Stomach (tissue), 9 donors: ENCODE results near the gene CASQ1. TPM values are rescaled to one million over a fixed set of nuclear protein-coding genes. Genes with fewer than 3 reads are reported as not detected.

Source experiments
- DNase-seq, 2 donors: peaks; one replicate each; pipeline versions ENCODE4 v3.0.0 to v3.0.0-alpha.2; 2013 to 2019
- H3K27ac ChIP-seq, 5 donors: fragments of 200-600 bp in 4 of 5; sonication (generic) in 4 of 5; one replicate each; pipeline ENCODE4 v1.5.1; 2013 to 2019; ENCODE audit warnings: mild to moderate bottlenecking in 1 of 5, moderate library complexity in 1 of 5
- H3K27me3 ChIP-seq, 3 donors: fragments of 200-600 bp; sonication (generic); one replicate each; pipeline ENCODE4 v1.5.1; 2017 to 2019; ENCODE audit warnings: mixed run types in 1 of 3
- H3K36me3 ChIP-seq, 4 donors: fragments of 200-600 bp; sonication (generic); 1 replicate in 3 of 4; 2 replicates in 1 of 4; pipeline ENCODE4 v1.5.1; 2016 to 2019
- H3K4me1 ChIP-seq, 4 donors: fragments of 200-600 bp; sonication (generic); one replicate each; pipeline ENCODE4 v1.5.1; 2016 to 2019
- H3K4me3 ChIP-seq, 4 donors: fragments of 200-600 bp; sonication (generic) in 3 of 4; one replicate each; pipeline ENCODE4 v1.5.1; 2016 to 2019; ENCODE audit warnings: mild to moderate bottlenecking in 1 of 4
- H3K9me3 ChIP-seq, 4 donors: fragments of 200-600 bp; sonication (generic); one replicate each; pipeline ENCODE4 v1.5.1; 2016 to 2019
- EP300 ChIP-seq: sonication (generic); formaldehyde crosslinking; IDR thresholded peaks from one replicate; pipeline ENCODE4 v1.6.1; 2017; ENCODE audit warnings: antibody characterized with exemption
- POLR2A ChIP-seq, 4 donors: fragments of 450-650 bp; IDR thresholded peaks; one replicate each; pipeline ENCODE4 v1.6.1; 2016; ENCODE audit warnings: antibody characterized with exemption in 4 of 4, control low read depth in 2 of 4, mild to moderate bottlenecking in 1 of 4, moderate library complexity in 1 of 4
- POLR2AphosphoS5 ChIP-seq, 3 donors: sonication (generic); formaldehyde crosslinking; IDR thresholded peaks; one replicate each; pipeline ENCODE4 v1.6.1; 2016; ENCODE audit warnings: antibody characterized with exemption in 3 of 3
- WGBS, 5 donors: extraction: QIAGEN DNeasy Blood & Tissue Kit in 3 of 5; methylation state at CpG; one replicate each; pipeline versions ENCODE4 v1.1.5 to v1.1.7; 2013 to 2018; 5-methylcytosine and 5-hydroxymethylcytosine counted together
- intact Hi-C: fragments of 100-400 bp; cut with DNase I; formaldehyde crosslinking; loops from one replicate; pipeline ENCODE4 v1.15.1; 2023; ENCODE audit warnings: low total_unique reads
- polyA plus RNA-seq, 3 donors: library from polyadenylated mRNA; stranded (reverse); fragments of 200-250 nt; gene quantifications; one replicate each; pipeline ENCODE4 v1.2.3, GENCODE V29; 2013
- total RNA-seq, 5 donors: library from RNA; depleted of rRNA; stranded (reverse); fragments of >200 nt; gene quantifications; one replicate each; pipeline versions ENCODE4 v1.1.0 to v1.2.3, GENCODE V29; 2014 to 2016
- TF ChIP-seq, protein P1 (sequence below), 7 experiments: fragments of 450-650 bp in 4 of 7; fragments of 200-600 bp in 3 of 7; sonication (generic) in 3 of 7; IDR thresholded peaks; one replicate each; pipeline ENCODE4 v1.5.1; 2016 to 2019; ENCODE audit warnings: antibody characterized with exemption in 7 of 7, control low read depth in 2 of 7, mild to moderate bottlenecking in 1 of 7
- donor health status: healthy with polysubstance abuse.
- donor health status: Bipolar disorder and iron deficiency.
- donor health status: healthy.

The CASQ1 gene
- total and polyA plus RNA-seq, 8 donors: 0.48 to 0.61 (median 0.55) TPM; not detected in 5

DNA sequence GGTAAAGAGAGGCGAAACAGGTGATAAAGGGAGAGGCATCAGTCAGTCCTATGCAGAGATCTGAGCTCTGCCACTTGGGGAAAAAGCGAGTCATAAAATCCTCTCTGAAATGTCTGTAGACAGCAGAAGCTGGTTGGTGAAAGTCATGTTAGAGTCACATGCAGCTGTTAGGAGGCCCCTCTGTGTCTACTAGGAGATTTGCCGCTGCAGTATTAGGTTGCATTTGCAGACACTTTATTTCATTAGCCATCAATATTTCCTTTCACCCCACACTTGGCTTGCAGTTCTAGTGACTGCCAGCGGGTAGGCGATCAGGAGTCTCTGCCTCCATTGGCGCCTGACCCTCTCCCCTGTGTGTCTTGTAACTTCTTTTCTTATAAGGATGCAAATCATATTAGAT lies 22.8 kb upstream of the CASQ1 start:
- Histone ChIP-seq H3K4me3 (no peak overlapping the region), H3K27me3 (peaks cover 0 to 19% (median 0%) of the 10 kb centered on the region in 3 donors), H3K9me3 (no peaks in the 10 kb centered on the region), H3K27ac (no peak overlapping the region), H3K4me1 (no peaks in the 10 kb centered on the region), H3K36me3 (no peaks in the 10 kb centered on the region)
- DNase-seq: no peak
- whole genome bisulfite sequencing, 5 donors: 86 to 94% (median 88%) methylated on average over 6 of the region's 6 CpGs
- no peak for TF ChIP-seq POLR2A (IDR thresholded peaks at IDR 0.05)
- TF ChIP-seq POLR2AphosphoS5 (IDR thresholded peaks at IDR 0.05): no peak
- intact Hi-C loops: no loop called here

DNA sequence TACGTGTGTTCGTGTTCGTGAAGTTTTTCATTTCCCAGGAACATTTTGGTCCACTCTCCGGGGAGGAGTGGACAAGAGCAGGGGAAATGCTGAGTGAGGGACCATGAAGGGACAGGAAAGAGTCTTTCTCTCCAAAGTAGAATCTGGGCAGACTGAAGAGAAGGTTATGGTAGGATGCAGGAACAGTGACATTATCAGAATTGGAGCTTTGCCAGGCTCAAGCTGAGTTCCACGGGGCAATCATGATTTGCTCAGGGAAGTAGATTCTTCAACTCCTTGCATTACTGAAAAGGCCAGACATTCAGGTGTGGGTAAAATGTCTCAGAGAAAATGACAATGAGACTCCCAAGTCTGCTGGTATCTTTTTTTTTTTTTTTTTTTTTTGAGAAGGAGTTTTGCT lies 22.4 kb upstream of the CASQ1 start:
- H3K27ac ChIP-seq: no peak overlapping the region
- H3K4me1 ChIP-seq: no peaks in the 10 kb centered on the region
- TF ChIP-seq POLR2AphosphoS5 (IDR thresholded peaks at IDR 0.05) (no peak), POLR2A (IDR thresholded peaks at IDR 0.05) (no peak), EP300 (no peak)
- TF ChIP-seq, protein P1, sequence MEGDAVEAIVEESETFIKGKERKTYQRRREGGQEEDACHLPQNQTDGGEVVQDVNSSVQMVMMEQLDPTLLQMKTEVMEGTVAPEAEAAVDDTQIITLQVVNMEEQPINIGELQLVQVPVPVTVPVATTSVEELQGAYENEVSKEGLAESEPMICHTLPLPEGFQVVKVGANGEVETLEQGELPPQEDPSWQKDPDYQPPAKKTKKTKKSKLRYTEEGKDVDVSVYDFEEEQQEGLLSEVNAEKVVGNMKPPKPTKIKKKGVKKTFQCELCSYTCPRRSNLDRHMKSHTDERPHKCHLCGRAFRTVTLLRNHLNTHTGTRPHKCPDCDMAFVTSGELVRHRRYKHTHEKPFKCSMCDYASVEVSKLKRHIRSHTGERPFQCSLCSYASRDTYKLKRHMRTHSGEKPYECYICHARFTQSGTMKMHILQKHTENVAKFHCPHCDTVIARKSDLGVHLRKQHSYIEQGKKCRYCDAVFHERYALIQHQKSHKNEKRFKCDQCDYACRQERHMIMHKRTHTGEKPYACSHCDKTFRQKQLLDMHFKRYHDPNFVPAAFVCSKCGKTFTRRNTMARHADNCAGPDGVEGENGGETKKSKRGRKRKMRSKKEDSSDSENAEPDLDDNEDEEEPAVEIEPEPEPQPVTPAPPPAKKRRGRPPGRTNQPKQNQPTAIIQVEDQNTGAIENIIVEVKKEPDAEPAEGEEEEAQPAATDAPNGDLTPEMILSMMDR (IDR thresholded peaks at IDR 0.05): no peak
- intact Hi-C loops: no loop called here
- WGBS, 5 donors: 64 to 77% (median 69%) methylated on average over 5 of the region's 5 CpGs
- no peak overlapping the region for H3K4me3 ChIP-seq
- H3K27me3 ChIP-seq: peaks cover 0 to 19% (median 0%) of the 10 kb centered on the region in 3 donors
- H3K9me3 ChIP-seq: no peaks in the 10 kb centered on the region
- no peaks in the 10 kb centered on the region for H3K36me3 ChIP-seq
- peak in 1 of 2 donors; percentile 38 for DNase-seq

DNA sequence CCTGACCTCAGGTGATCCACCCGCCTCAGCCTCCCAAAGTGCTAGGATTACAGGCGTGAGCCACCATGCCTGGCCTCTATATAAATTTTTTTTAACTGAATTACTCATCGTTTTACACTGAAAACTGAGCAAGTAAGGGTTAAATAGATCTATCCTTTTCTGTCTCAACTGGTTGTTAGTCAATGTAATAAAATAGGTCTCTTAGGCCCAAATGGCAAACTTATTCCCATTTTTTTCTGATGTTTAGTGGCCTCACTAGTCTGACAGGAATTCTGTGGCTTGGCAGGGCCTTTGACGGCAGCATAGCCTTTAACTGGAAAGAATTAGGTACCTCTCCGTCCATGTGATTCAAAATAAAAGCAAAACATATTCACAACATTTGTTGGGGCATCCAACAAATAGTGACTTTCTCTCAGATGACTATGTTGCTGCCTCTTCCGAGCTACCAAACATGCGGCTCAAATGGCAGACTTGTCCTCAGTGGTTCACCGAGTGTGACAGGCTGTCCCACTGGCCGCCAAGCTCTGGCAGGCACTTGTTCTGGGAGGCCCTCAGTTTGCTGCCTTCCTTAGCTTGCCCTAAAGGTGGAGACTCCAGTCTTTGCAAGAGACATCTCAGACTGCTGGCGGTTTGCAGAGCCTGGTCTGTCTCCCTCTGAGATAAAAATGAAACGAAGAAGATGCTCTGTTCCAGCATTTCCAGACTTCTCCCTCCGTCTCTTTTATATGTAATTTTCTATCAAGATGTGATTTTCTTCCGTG lies 21.6 kb upstream of the CASQ1 start:
- 82 to 87% (median 83%) methylated on average over 13 of the region's 13 CpGs for WGBS, 5 donors

DNA sequence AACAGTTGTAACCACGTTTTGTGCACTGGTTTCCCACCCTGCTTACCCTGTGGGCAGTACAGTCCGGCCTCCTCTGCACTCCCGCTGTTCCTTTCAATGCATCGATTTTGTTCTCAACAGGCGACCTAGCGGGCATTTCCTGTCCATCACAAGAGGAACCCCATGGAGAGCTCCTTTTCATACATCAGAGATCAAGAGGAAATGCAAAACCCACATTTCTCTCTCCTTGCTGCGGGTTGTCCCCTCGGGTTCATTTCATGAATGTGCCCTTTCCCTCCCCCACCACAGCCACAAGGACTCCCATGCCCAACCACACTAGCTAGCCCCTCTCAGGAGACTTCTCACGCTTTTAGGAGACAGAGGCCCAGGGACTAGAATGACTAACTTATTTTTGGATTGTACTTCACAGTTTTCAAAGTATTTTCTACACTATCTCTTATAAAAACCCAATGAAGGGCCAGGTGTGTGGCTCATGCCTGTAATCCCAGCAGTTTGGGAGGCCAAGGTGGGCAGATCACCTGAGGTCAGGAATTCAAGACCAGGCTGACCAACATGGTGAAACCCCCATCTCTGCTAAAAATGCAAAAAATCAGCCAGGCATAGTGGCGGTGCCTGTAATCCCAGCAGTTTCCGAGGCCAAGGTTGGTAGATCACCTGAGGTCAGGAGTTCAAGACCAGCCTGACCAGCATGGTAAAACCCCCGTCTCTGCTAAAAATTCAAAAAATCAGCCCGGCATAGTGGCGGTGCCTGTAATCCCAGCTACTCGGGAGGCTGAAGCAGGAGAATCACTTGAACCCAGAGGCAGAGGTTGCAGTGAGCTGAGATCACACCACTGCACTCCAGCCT lies 20.6 kb upstream of the CASQ1 start:
- TF ChIP-seq POLR2AphosphoS5 (IDR thresholded peaks at IDR 0.05) (no peak), EP300 (no peak), POLR2A (IDR thresholded peaks at IDR 0.05) (no peak)
- TF ChIP-seq, protein P1 (IDR thresholded peaks at IDR 0.05): no peak
- H3K9me3 ChIP-seq: no peaks in the 10 kb centered on the region
- no peak for DNase-seq
- H3K27me3 ChIP-seq: peaks cover 0 to 29% (median 0%) of the 10 kb centered on the region in 3 donors
- no peaks in the 10 kb centered on the region for H3K36me3 ChIP-seq
- H3K27ac ChIP-seq: no peak overlapping the region
- no peaks in the 10 kb centered on the region for H3K4me1 ChIP-seq
- intact Hi-C loops: loop anchor here (10.0 kb wide), 1 partner anchor 55 kb away; the partner anchor contains the start of gene ATP1A2
- 55 to 68% (median 58%) methylated on average over 15 of the region's 15 CpGs for WGBS, 5 donors
- no peak overlapping the region for H3K4me3 ChIP-seq

More for the DNA sequence above, 21.6 kb upstream of the CASQ1 start:
- H3K4me1 ChIP-seq: no peaks in the 10 kb centered on the region
- TF ChIP-seq POLR2A (IDR thresholded peaks at IDR 0.05) (no peak), POLR2AphosphoS5 (IDR thresholded peaks at IDR 0.05) (no peak)
- TF ChIP-seq, protein P1 (IDR thresholded peaks at IDR 0.05): no peak
- H3K36me3 ChIP-seq: no peaks in the 10 kb centered on the region
- no peaks in the 10 kb centered on the region for H3K9me3 ChIP-seq
- no peak overlapping the region for H3K4me3 ChIP-seq
- intact Hi-C loops: no loop called here
- no peak for DNase-seq
- peaks cover 0 to 19% (median 0%) of the 10 kb centered on the region in 3 donors for H3K27me3 ChIP-seq
- no peak overlapping the region for H3K27ac ChIP-seq
